ENCODE data around the gene MYOCD.

Gene MYOCD

GRCh38 chr17:12648498-12648897 is 17.2 kb upstream of the MYOCD start:
- no peak for TF ChIP-seq CTCF (conservative IDR thresholded peaks at IDR 0.05; ENCODE audit: low read depth)
- CTCF ChIA-PET, result no interaction called here
- POLR2A ChIA-PET (ENCODE audit: low non-redundant PET), result no interaction called here
- no peak overlapping the region for H3K27ac ChIP-seq
- no peak for DNase-seq (ENCODE audit: low spot score)

- ChIA-PET POLR2A (ENCODE audit: low non-redundant PET) (interaction anchor here (0.6 kb wide), 1 partner anchor 507 kb away, joined by 3 read pairs; no protein-coding TSS in a partner anchor), CTCF (no interaction called here)
- no peak for TF ChIP-seq CTCF (conservative IDR thresholded peaks at IDR 0.05; ENCODE audit: low read depth)
- DNase-seq (ENCODE audit: low spot score), result no peak
- H3K27ac ChIP-seq, result no peak overlapping the region
Measured at GRCh38 chr17:12655936-12656335, 9.8 kb upstream of the MYOCD start.

- DNase-seq (ENCODE audit: low spot score), result no peak
- no peak for TF ChIP-seq CTCF (conservative IDR thresholded peaks at IDR 0.05; ENCODE audit: low read depth)
- ChIA-PET POLR2A (ENCODE audit: low non-redundant PET) (interaction anchor here (0.6 kb wide), 1 partner anchor 507 kb away, joined by 3 read pairs; no protein-coding TSS in a partner anchor), CTCF (no interaction called here)
- no peak overlapping the region for H3K27ac ChIP-seq
Measured at GRCh38 chr17:12656354-12656753, 9.3 kb upstream of the MYOCD start.

GRCh38 chr17:12659500-12659899 is 6.2 kb upstream of the MYOCD start:
- TF ChIP-seq CTCF (conservative IDR thresholded peaks at IDR 0.05; ENCODE audit: low read depth), result no peak

GRCh38 chr17:12664252-12664651 is 1.4 kb upstream of the MYOCD start:
- ChIA-PET CTCF (no interaction called here), POLR2A (ENCODE audit: low non-redundant PET) (no interaction called here)
- no peak for TF ChIP-seq CTCF (conservative IDR thresholded peaks at IDR 0.05; ENCODE audit: low read depth)
- no peak for DNase-seq (ENCODE audit: low spot score)
- no peak overlapping the region for H3K27ac ChIP-seq

More at GRCh38 chr17:12659500-12659899, 6.2 kb upstream of the MYOCD start:
- CTCF ChIA-PET, result interaction anchor here (0.6 kb wide), 1 partner anchor 317 kb away, joined by 4 read pairs; no protein-coding TSS in a partner anchor
- POLR2A ChIA-PET (ENCODE audit: low non-redundant PET), result no interaction called here
- DNase-seq (ENCODE audit: low spot score), result no peak
- H3K27ac ChIP-seq, result no peak overlapping the region

GRCh38 chr17:12664894-12665262 is 812 bp upstream of the MYOCD start:
- no peak overlapping the region for H3K27ac ChIP-seq
- TF ChIP-seq CTCF (conservative IDR thresholded peaks at IDR 0.05; ENCODE audit: low read depth), result no peak
- CTCF ChIA-PET, result interaction anchor here (0.5 kb wide), 1 partner anchor 264 kb away, joined by 4 read pairs; no protein-coding TSS in a partner anchor

More at GRCh38 chr17:12664894-12665262, 812 bp upstream of the MYOCD start:
- POLR2A ChIA-PET (ENCODE audit: low non-redundant PET), result no interaction called here
- no peak for DNase-seq (ENCODE audit: low spot score)

All from RWPE1 (cell line).